SK-N-SH (cell line): ENCODE measurements around the gene NR1H2. TPM values are rescaled to one million over a fixed set of nuclear protein-coding genes. Genes with fewer than 3 reads are reported as not detected.

ENCODE experiments used
- CTCF ChIA-PET: fragments of 300-600, 350-600 bp; formaldehyde crosslinking; extraction: SDS; loops from one replicate; lab custom pipeline; 2021; lab: Yijun Ruan, JAX
- POLR2A ChIA-PET: fragments of 350-600 bp; sonication (Branson Sonifier 250); formaldehyde crosslinking; extraction: SDS; loops from one replicate; lab custom pipeline; 2020; ENCODE audit warnings: antibody characterized with exemption, inconsistent platforms; lab: Yijun Ruan, JAX
- DNase-seq: peaks from one replicate; pipeline ENCODE4 v3.0.0; 2012
- H2AFZ ChIP-seq: fragments of 200-600 bp; sonication (generic); 2 replicates; pipeline ENCODE4 v1.8.1; 2016; ENCODE audit warnings: antibody characterized with exemption, mild to moderate bottlenecking, low read depth
- H3F3A ChIP-seq: fragments of 200-600 bp; sonication (generic); replicated peaks from 2 replicates; pipeline ENCODE3; 2016; ENCODE audit warnings: antibody characterized with exemption, mild to moderate bottlenecking; ENCODE audit not compliant: insufficient read depth
- H3K27ac ChIP-seq, 2 experiments: fragments of 200-500 bp in 1 of 2; fragments of 200-600 bp in 1 of 2; sonication (Bioruptor generic) in 1 of 2; sonication (generic), shearing (Covaris generic) in 1 of 2; 2 replicates each; pipeline versions ENCODE4 v1.5.1 to v1.6.1; 2014 to 2016; ENCODE audit warnings: low read depth in 2 of 2, inconsistent platforms in 1 of 2, low read length in 1 of 2, mild to moderate bottlenecking in 1 of 2, mixed read lengths in 1 of 2
- H3K27me3 ChIP-seq: fragments of 200-600 bp; sonication (generic), shearing (Covaris generic); 2 replicates; pipeline ENCODE4 v1.6.1; 2016; ENCODE audit warnings: mixed run types; ENCODE audit not compliant: insufficient read depth
- H3K36me3 ChIP-seq, 2 experiments: fragments of 200-500 bp in 1 of 2; fragments of 200-600 bp in 1 of 2; sonication (Bioruptor generic) in 1 of 2; sonication (generic) in 1 of 2; replicated peaks in 1 of 2; 2 replicates each; pipeline versions ENCODE3 to v1.5.1; 2014 to 2016; ENCODE audit warnings: low read length in 1 of 2, mild to moderate bottlenecking in 1 of 2; ENCODE audit not compliant: insufficient read depth in 2 of 2, control insufficient read depth in 1 of 2
- H3K4me1 ChIP-seq, 2 experiments: fragments of 200-500 bp in 1 of 2; fragments of 200-600 bp in 1 of 2; sonication (Bioruptor generic) in 1 of 2; sonication (generic), shearing (Covaris generic) in 1 of 2; 2 replicates each; pipeline versions ENCODE4 v1.5.1 to v1.6.1; 2014 to 2016; ENCODE audit warnings: low read depth in 1 of 2, low read length in 1 of 2, mixed run types in 1 of 2; ENCODE audit not compliant: insufficient read depth in 2 of 2, control insufficient read depth in 1 of 2
- H3K4me2 ChIP-seq: fragments of 200-600 bp; sonication (generic), shearing (Covaris generic); 2 replicates; pipeline ENCODE4 v1.6.1; 2017; ENCODE audit warnings: mixed run types
- H3K4me3 ChIP-seq, 2 experiments: fragments of 200-500 bp in 1 of 2; fragments of 200-600 bp in 1 of 2; sonication (Bioruptor generic) in 1 of 2; sonication (generic), shearing (Covaris generic) in 1 of 2; 2 replicates each; pipeline versions ENCODE4 v1.5.1 to v1.8.1; 2014 to 2016; ENCODE audit warnings: low read depth in 2 of 2, inconsistent platforms in 1 of 2, low read length in 1 of 2, mild to moderate bottlenecking in 1 of 2, mixed read lengths in 1 of 2, moderate library complexity in 1 of 2
- H3K79me2 ChIP-seq: fragments of 200-600 bp; sonication (generic); 2 replicates; pipeline ENCODE4 v1.8.1; 2017; ENCODE audit warnings: mild to moderate bottlenecking; ENCODE audit not compliant: insufficient read depth
- H3K9ac ChIP-seq: fragments of 200-600 bp; sonication (generic); 2 replicates; pipeline ENCODE4 v1.6.1; 2017; ENCODE audit warnings: mixed run types
- H3K9me2 ChIP-seq: fragments of 200-600 bp; sonication (generic); 2 replicates; pipeline ENCODE4 v1.6.1; 2017; ENCODE audit warnings: mixed run types
- H3K9me3 ChIP-seq: fragments of 200-600 bp; sonication (generic); 2 replicates; pipeline ENCODE4 v1.6.1; 2017; ENCODE audit warnings: mixed run types, mild to moderate bottlenecking, moderate library complexity
- H4K20me1 ChIP-seq: fragments of 200-600 bp; sonication (generic); 2 replicates; pipeline ENCODE4 v1.6.1; 2017; ENCODE audit warnings: mild to moderate bottlenecking, mixed run types; ENCODE audit not compliant: insufficient read depth
- CHD2 ChIP-seq: fragments of 150-350 bp; IDR thresholded peaks from 2 replicates; pipeline ENCODE4 v1.6.1; 2018; ENCODE audit warnings: low read length; ENCODE audit not compliant: partially characterized antibody
- EP300 ChIP-seq, 2 experiments: IDR thresholded peaks; 2 replicates each; pipeline versions ENCODE4 v1.4.0 to v1.6.1; 2012; ENCODE audit warnings: borderline replicate concordance in 1 of 2, low read depth in 1 of 2, low read length in 1 of 2
- EZH2phosphoT487 ChIP-seq: fragments of 200-600 bp; sonication (generic); IDR thresholded peaks from 2 replicates; pipeline ENCODE4 v1.6.1; 2017; ENCODE audit warnings: low read depth, mixed run types, mild to moderate bottlenecking, antibody characterized with exemption, moderate library complexity, borderline replicate concordance
- FOSL2 ChIP-seq: IDR thresholded peaks from 2 replicates; pipeline ENCODE4 v1.4.0; 2012; ENCODE audit warnings: low read depth, mild to moderate bottlenecking, moderate library complexity, borderline replicate concordance
- GABPA ChIP-seq: IDR thresholded peaks from 2 replicates; pipeline ENCODE4 v1.4.0; 2012; ENCODE audit warnings: low read depth, mild to moderate bottlenecking
- GATA2 ChIP-seq: sonication (generic); formaldehyde crosslinking; IDR thresholded peaks from 2 replicates; pipeline ENCODE4 v1.5.0; 2020; ENCODE audit warnings: mild to moderate bottlenecking, missing genetic modification reagents
- JUND ChIP-seq: IDR thresholded peaks from 2 replicates; pipeline ENCODE4 v1.4.0; 2012
- MEF2A ChIP-seq: IDR thresholded peaks from 2 replicates; pipeline ENCODE4 v1.4.0; 2012; ENCODE audit warnings: low read depth, borderline replicate concordance
- MXI1 ChIP-seq: IDR thresholded peaks from 2 replicates; pipeline ENCODE4 v1.6.1; 2012; ENCODE audit warnings: mild to moderate bottlenecking, low read depth, low read length, improper control_type of control experiment
- NFIC ChIP-seq: IDR thresholded peaks from 2 replicates; pipeline ENCODE4 v1.4.0; 2012; ENCODE audit warnings: borderline replicate concordance
- SMC3 ChIP-seq: IDR thresholded peaks from 2 replicates; pipeline ENCODE4 v1.6.1; 2012; ENCODE audit warnings: low read depth, low read length, improper control_type of control experiment
- TCF12 ChIP-seq: IDR thresholded peaks from 2 replicates; pipeline ENCODE4 v1.4.0; 2012
- TEAD4 ChIP-seq: IDR thresholded peaks from 2 replicates; pipeline ENCODE4 v1.4.0; 2012; ENCODE audit warnings: mild to moderate bottlenecking, borderline replicate concordance; ENCODE audit not compliant: insufficient read depth
- USF1 ChIP-seq: IDR thresholded peaks from 2 replicates; pipeline ENCODE4 v1.4.0; 2012; ENCODE audit warnings: low read depth, borderline replicate concordance
- ZBTB33 ChIP-seq: IDR thresholded peaks from 2 replicates; pipeline ENCODE4 v1.4.0; 2012; ENCODE audit warnings: low read depth, borderline replicate concordance
- WGBS: methylation state at CpG from one replicate; pipeline ENCODE4 v1.1.6; 2017; ENCODE audit warnings: low lambda C conversion rate; 5-methylcytosine and 5-hydroxymethylcytosine counted together
- polyA plus RNA-seq, 3 experiments: library from polyadenylated mRNA; depleted of rRNA; stranded (reverse); fragments of >200 nt; gene quantifications; 2 replicates each; pipeline ENCODE4 v1.2.3, GENCODE V29; 2012
- TF ChIP-seq, protein P1 (sequence below): fragments of 200-600 bp; sonication (generic); IDR thresholded peaks from 2 replicates; pipeline ENCODE4 v1.6.1; 2017; ENCODE audit warnings: antibody characterized with exemption, mild to moderate bottlenecking, moderate library complexity

NR1H2 gene
- polyA plus RNA-seq, 1 of the 3 experiments (the other 2 are of a cell fraction) = 108 TPM

DNA sequence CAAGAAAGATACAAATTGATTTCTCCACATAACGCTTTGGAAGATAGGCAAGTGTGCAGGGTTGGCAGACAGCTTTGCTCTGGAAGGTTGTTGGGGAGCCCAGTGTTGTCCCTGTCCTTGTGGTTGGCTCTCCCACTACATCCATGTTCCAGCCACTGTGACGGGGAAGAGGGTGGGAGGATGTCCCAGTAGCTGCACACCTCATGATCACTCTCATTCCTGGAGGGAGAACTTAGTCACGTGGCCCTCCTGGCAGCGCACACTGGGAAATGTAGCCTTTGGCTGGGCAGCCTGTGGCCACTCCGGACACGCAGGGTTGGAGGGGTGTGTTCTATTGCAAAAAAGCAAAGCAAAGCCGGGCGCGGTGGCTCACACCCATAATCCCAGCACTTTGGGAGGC lies 17.8 kb downstream of the NR1H2 start:
- peak; percentile 4 for DNase-seq
- no peaks in the 10 kb centered on the region for H3K27me3 ChIP-seq
- H4K20me1 ChIP-seq = 0 out of 2 replicates have a peak, but pooled peaks cover 6% of the 10 kb centered on the region
- no peaks in the 10 kb centered on the region for H3K9me2 ChIP-seq
- 91% methylated on average over 7 of the region's 9 CpGs for WGBS
- ChIA-PET CTCF (no interaction called here), POLR2A (no interaction called here)
- peaks cover 53% of the 10 kb centered on the region for H3K79me2 ChIP-seq
- no peaks in the 10 kb centered on the region for H3K9me3 ChIP-seq
- H3K4me3 ChIP-seq = no peak overlapping the region
- TF ChIP-seq CHD2 (no peak), ZBTB33 (no peak), FOSL2 (no peak), SMC3 (no peak), GABPA (no peak), MXI1 (no peak), USF1 (no peak), GATA2 (CRISPR knock-in tag) (no peak), JUND (no peak), EP300 (IDR thresholded peaks at IDR 0.05; ENCODE audit: borderline replicate concordance in 1 of 2, low read depth in 1 of 2, low read length in 1 of 2) (no peak), MEF2A (no peak), NFIC (no peak), TEAD4 (no peak), TCF12 (no peak), EZH2phosphoT487 (no peak)
- TF ChIP-seq, protein P1, sequence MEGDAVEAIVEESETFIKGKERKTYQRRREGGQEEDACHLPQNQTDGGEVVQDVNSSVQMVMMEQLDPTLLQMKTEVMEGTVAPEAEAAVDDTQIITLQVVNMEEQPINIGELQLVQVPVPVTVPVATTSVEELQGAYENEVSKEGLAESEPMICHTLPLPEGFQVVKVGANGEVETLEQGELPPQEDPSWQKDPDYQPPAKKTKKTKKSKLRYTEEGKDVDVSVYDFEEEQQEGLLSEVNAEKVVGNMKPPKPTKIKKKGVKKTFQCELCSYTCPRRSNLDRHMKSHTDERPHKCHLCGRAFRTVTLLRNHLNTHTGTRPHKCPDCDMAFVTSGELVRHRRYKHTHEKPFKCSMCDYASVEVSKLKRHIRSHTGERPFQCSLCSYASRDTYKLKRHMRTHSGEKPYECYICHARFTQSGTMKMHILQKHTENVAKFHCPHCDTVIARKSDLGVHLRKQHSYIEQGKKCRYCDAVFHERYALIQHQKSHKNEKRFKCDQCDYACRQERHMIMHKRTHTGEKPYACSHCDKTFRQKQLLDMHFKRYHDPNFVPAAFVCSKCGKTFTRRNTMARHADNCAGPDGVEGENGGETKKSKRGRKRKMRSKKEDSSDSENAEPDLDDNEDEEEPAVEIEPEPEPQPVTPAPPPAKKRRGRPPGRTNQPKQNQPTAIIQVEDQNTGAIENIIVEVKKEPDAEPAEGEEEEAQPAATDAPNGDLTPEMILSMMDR = no peak
- peaks cover 0 to 10% of the 10 kb centered on the region in 2 experiments for H3K36me3 ChIP-seq
- H2AFZ ChIP-seq = no peak overlapping the region
- no peaks in the 10 kb centered on the region for H3K4me1 ChIP-seq
- H3F3A ChIP-seq = no peaks in the 10 kb centered on the region
- H3K27ac ChIP-seq = no peak overlapping the region
- no peak overlapping the region for H3K9ac ChIP-seq
- no peak overlapping the region for H3K4me2 ChIP-seq
